IMR-90 (cell line): ENCODE results near the gene TECPR2. TPM values are rescaled to one million over a fixed set of nuclear protein-coding genes. Genes with fewer than 3 reads are reported as not detected.

Experiments used
- ATAC-seq: fragments of 200-7000 bp; cut with Tn5 transposase; 2 replicates; pipeline ENCODE4 v1.9.1; 2020; ENCODE audit warnings: low read depth, mild to moderate bottlenecking, moderate library complexity
- BruUV-seq: library from RNA; stranded (reverse); fragments of 400-500 nt; replicated peaks from 2 replicates; lab custom pipeline; 2021; lab: Mats Ljungman, UMichigan
- CTCF ChIA-PET: fragments of 300-600 bp; formaldehyde crosslinking; extraction: SDS; loops from one replicate; lab custom pipeline; 2021; ENCODE audit warnings: antibody characterized with exemption; lab: Yijun Ruan, JAX
- POLR2A ChIA-PET: fragments of 300-600 bp; sonication (Branson Sonifier 250); formaldehyde crosslinking; loops from one replicate; lab custom pipeline; 2022; ENCODE audit warnings: antibody characterized with exemption; ENCODE audit not compliant: unreplicated experiment; lab: Charles Lee
- DNase-seq: peaks from one replicate; pipeline ENCODE4 v3.0.0; 2013
- H2AFZ ChIP-seq: replicated peaks from 2 replicates; pipeline ENCODE3; 2013; ENCODE audit warnings: low read length, mild to moderate bottlenecking; ENCODE audit not compliant: poor library complexity
- H2AK5ac ChIP-seq: 2 replicates; pipeline ENCODE4 v1.6.1; 2013; ENCODE audit warnings: low read depth, low read length, inconsistent platforms
- H2AK9ac ChIP-seq: replicated peaks from 2 replicates; pipeline ENCODE3; 2013; ENCODE audit warnings: mild to moderate bottlenecking, low read depth, low read length, moderate library complexity; ENCODE audit not compliant: poor library complexity
- H2BK120ac ChIP-seq: 2 replicates; pipeline ENCODE4 v1.6.1; 2013; ENCODE audit warnings: low read depth, low read length, inconsistent platforms
- H2BK15ac ChIP-seq: 3 replicates; pipeline ENCODE4 v1.6.1; 2013; ENCODE audit warnings: low read depth, low read length, inconsistent platforms
- H2BK20ac ChIP-seq: 2 replicates; pipeline ENCODE4 v1.6.1; 2013; ENCODE audit warnings: low read depth, mild to moderate bottlenecking, inconsistent platforms, low read length, moderate library complexity
- H2BK5ac ChIP-seq: 2 replicates; pipeline ENCODE4 v1.6.1; 2013; ENCODE audit warnings: mild to moderate bottlenecking, low read depth, low read length, inconsistent platforms; ENCODE audit not compliant: poor library complexity, severe bottlenecking
- H3K14ac ChIP-seq: replicated peaks from 2 replicates; pipeline ENCODE4 v1.6.1; 2013; ENCODE audit warnings: low read depth, low read length, inconsistent platforms
- H3K18ac ChIP-seq: 2 replicates; pipeline ENCODE4 v1.6.1; 2013; ENCODE audit warnings: low read depth, low read length, control low read depth
- H3K23ac ChIP-seq: 2 replicates; pipeline ENCODE4 v1.6.1; 2013; ENCODE audit warnings: low read depth, low read length, inconsistent platforms
- H3K27ac ChIP-seq: 2 replicates; pipeline ENCODE4 v1.5.1; 2013; ENCODE audit warnings: mild to moderate bottlenecking, control low read depth, low read length; ENCODE audit not compliant: insufficient read depth
- H3K27me3 ChIP-seq: 2 replicates; pipeline ENCODE4 v1.6.1; 2013; ENCODE audit warnings: low read length; ENCODE audit not compliant: control insufficient read depth, insufficient read depth
- H3K36me3 ChIP-seq: 2 replicates; pipeline ENCODE4 v1.6.1; 2013; ENCODE audit warnings: low read length, mixed read lengths; ENCODE audit not compliant: control insufficient read depth, insufficient read depth
- H3K4ac ChIP-seq: 2 replicates; pipeline ENCODE4 v1.6.1; 2013; ENCODE audit warnings: low read depth, low read length, inconsistent platforms
- H3K4me1 ChIP-seq: 2 replicates; pipeline ENCODE4 v1.6.1; 2013; ENCODE audit warnings: low read length, mixed read lengths; ENCODE audit not compliant: control insufficient read depth, insufficient read depth
- H3K4me2 ChIP-seq: 2 replicates; pipeline ENCODE4 v1.6.1; 2013; ENCODE audit warnings: low read depth, mild to moderate bottlenecking, control low read depth, low read length, moderate library complexity
- H3K4me3 ChIP-seq: 2 replicates; pipeline ENCODE4 v1.5.1; 2013; ENCODE audit warnings: low read depth, mild to moderate bottlenecking, control low read depth, low read length, moderate library complexity; ENCODE audit not compliant: insufficient read depth
- H3K56ac ChIP-seq: 2 replicates; pipeline ENCODE4 v1.6.1; 2013; ENCODE audit warnings: low read length, inconsistent platforms; ENCODE audit not compliant: insufficient read depth; ENCODE audit errors: extremely low read depth
- H3K79me1 ChIP-seq, 2 experiments: 2 replicates each; pipeline ENCODE4 v1.6.1; 2013; ENCODE audit warnings: low read length in 2 of 2, inconsistent platforms in 1 of 2, low read depth in 1 of 2
- H3K9ac ChIP-seq: 2 replicates; pipeline ENCODE4 v1.6.1; 2013; ENCODE audit warnings: low read depth, low read length, control low read depth
- H3K9me1 ChIP-seq: 2 replicates; pipeline ENCODE4 v1.6.1; 2013; ENCODE audit warnings: low read length, inconsistent platforms; ENCODE audit not compliant: insufficient read depth
- H3K9me3 ChIP-seq: 2 replicates; pipeline ENCODE4 v1.6.1; 2013; ENCODE audit warnings: low read length; ENCODE audit not compliant: control insufficient read depth, insufficient read depth
- H4K20me1 ChIP-seq: 2 replicates; pipeline ENCODE4 v1.6.1; 2013; ENCODE audit warnings: low read length, inconsistent platforms; ENCODE audit not compliant: insufficient read depth
- H4K5ac ChIP-seq: 2 replicates; pipeline ENCODE4 v1.6.1; 2013; ENCODE audit warnings: mild to moderate bottlenecking, low read depth, low read length, control low read depth
- H4K8ac ChIP-seq, 2 experiments: 2 replicates each; pipeline ENCODE4 v1.6.1; 2013; ENCODE audit warnings: low read depth in 2 of 2, low read length in 2 of 2, control low read depth in 1 of 2, inconsistent platforms in 1 of 2
- H4K91ac ChIP-seq: 2 replicates; pipeline ENCODE4 v1.6.1; 2013; ENCODE audit warnings: low read depth, low read length, inconsistent platforms; ENCODE audit not compliant: insufficient read depth
- BHLHE40 ChIP-seq: fragments of 150-350 bp; IDR thresholded peaks from 2 replicates; pipeline ENCODE4 v1.6.1; 2016; ENCODE audit warnings: mild to moderate bottlenecking, low read depth, low read length
- CEBPB ChIP-seq: IDR thresholded peaks from 2 replicates; pipeline ENCODE4 v1.6.1; 2012; ENCODE audit warnings: low read depth, low read length, improper control_type of control experiment
- CHD1 ChIP-seq: IDR thresholded peaks from 2 replicates; pipeline ENCODE4 v1.6.1; 2012; ENCODE audit warnings: low read depth, low read length, improper control_type of control experiment
- ELK1 ChIP-seq: fragments of 150-350 bp; IDR thresholded peaks from 2 replicates; pipeline ENCODE4 v1.6.1; 2016; ENCODE audit warnings: low read depth, mild to moderate bottlenecking, low read length, moderate library complexity, borderline replicate concordance
- MAFK ChIP-seq: IDR thresholded peaks from 2 replicates; pipeline ENCODE4 v1.6.1; 2012; ENCODE audit warnings: low read depth, low read length, improper control_type of control experiment
- MAZ ChIP-seq: IDR thresholded peaks from 2 replicates; pipeline ENCODE4 v1.6.1; 2012; ENCODE audit warnings: low read depth, mild to moderate bottlenecking, low read length, improper control_type of control experiment, moderate library complexity, borderline replicate concordance
- MXI1 ChIP-seq: IDR thresholded peaks from 2 replicates; pipeline ENCODE4 v1.6.1; 2012; ENCODE audit warnings: low read depth, mild to moderate bottlenecking, low read length, moderate library complexity, borderline replicate concordance
- POLR2A ChIP-seq: IDR thresholded peaks from 2 replicates; pipeline ENCODE4 v1.6.1; 2012; ENCODE audit warnings: mild to moderate bottlenecking, low read depth, low read length
- RAD21 ChIP-seq: IDR thresholded peaks from 2 replicates; pipeline ENCODE4 v1.6.1; 2012; ENCODE audit warnings: low read length, improper control_type of control experiment
- RCOR1 ChIP-seq: IDR thresholded peaks from 2 replicates; pipeline ENCODE4 v1.6.1; 2012; ENCODE audit warnings: mild to moderate bottlenecking, low read length, improper control_type of control experiment; ENCODE audit not compliant: insufficient replicate concordance
- RFX5 ChIP-seq: IDR thresholded peaks from 2 replicates; pipeline ENCODE4 v1.8.0; 2012; ENCODE audit warnings: low read depth, mild to moderate bottlenecking, low read length, moderate library complexity
- SMC3 ChIP-seq: fragments of 150-350 bp; IDR thresholded peaks from 2 replicates; pipeline ENCODE4 v1.6.1; 2016; ENCODE audit warnings: low read depth, mild to moderate bottlenecking, antibody characterized with exemption, low read length, moderate library complexity
- WGBS, 2 experiments: methylation state at CpG; one replicate each; pipeline versions ENCODE4 v1.1.5 to v1.1.7; 2013; ENCODE audit warnings: missing lambda C conversion rate in 2 of 2; ENCODE audit not compliant: insufficient read length in 1 of 2; ENCODE audit errors: extremely low coverage in 2 of 2; 5-methylcytosine and 5-hydroxymethylcytosine counted together
- dilution Hi-C: fragments of 300-500 bp; cut with HindIII; formaldehyde crosslinking; loops from one replicate; pipeline ENCODE4 v1.14.3; 2018; ENCODE audit warnings: low sequenced_read_pairs; ENCODE audit not compliant: unreplicated experiment
- in situ Hi-C: fragments of 300-500 bp; cut with MboI; formaldehyde crosslinking; loops from 3 replicates; pipeline ENCODE4 v1.14.3; 2019; ENCODE audit warnings: low sequenced_read_pairs, inconsistent platforms, mixed read lengths
- intact Hi-C: fragments of 100-400 bp; cut with micrococcal nuclease; formaldehyde crosslinking; loops from 2 replicates; pipeline ENCODE4 v1.10.0; 2022
- polyA plus RNA-seq, 3 experiments: library from polyadenylated mRNA; depleted of rRNA; stranded (reverse); fragments of >200 nt; gene quantifications; 2 replicates each; pipeline ENCODE4 v1.2.3, GENCODE V29; 2012; ENCODE audit warnings: low replicate concordance in 1 of 3
- total RNA-seq: library from RNA; depleted of rRNA; stranded (reverse); fragments of >200 nt; gene quantifications from 2 replicates; pipeline ENCODE4 v1.2.3, GENCODE V29; 2012
- TF ChIP-seq, protein P1 (sequence below): conservative IDR thresholded peaks from 2 replicates; pipeline ENCODE4 v1.5.1; 2012; ENCODE audit warnings: mild to moderate bottlenecking, low read depth, low read length, improper control_type of control experiment
- TF ChIP-seq, protein P2 (sequence below): fragments of 150-350 bp; IDR thresholded peaks from 2 replicates; pipeline ENCODE4 v1.6.1; 2017; ENCODE audit warnings: mild to moderate bottlenecking, antibody characterized with exemption, low read length, low read depth

Gene TECPR2
- total and polyA plus RNA-seq, 2 of the 4 experiments (the other 2 are of a cell fraction) = 9.5 to 11.7 TPM

- Histone ChIP-seq H2BK5ac (no peak overlapping the region), H2BK15ac (no peak overlapping the region), H3K9me1 (peaks cover 14% of the 10 kb centered on the region; the same call in 1 of the 2 replicates), H3K18ac (no peak overlapping the region), H4K91ac (no peak overlapping the region), H2BK20ac (no peak overlapping the region), H3K27ac (no peak overlapping the region), H2AK9ac (no peak overlapping the region), H3K4me2 (no peak overlapping the region), H3K14ac (no peak overlapping the region), H4K5ac (no peak overlapping the region), H3K56ac (no peak overlapping the region), H4K8ac (no peak overlapping the region), H2AK5ac (no peak overlapping the region), H3K4me1 (peaks cover 8% of the 10 kb centered on the region), H4K20me1 (peaks cover 3% of the 10 kb centered on the region; the same call in 1 of the 2 replicates), H3K79me1 (peaks cover 0 to 8% of the 10 kb centered on the region in 2 experiments; a peak in 2 of 4 replicates), H3K23ac (no peak overlapping the region), H2AFZ (no peak overlapping the region), H3K4me3 (no peak overlapping the region), H3K9ac (no peak overlapping the region), H3K9me3 (no peaks in the 10 kb centered on the region), H3K4ac (no peak overlapping the region), H2BK120ac (no peak overlapping the region), H3K36me3 (peaks cover 16% of the 10 kb centered on the region), H3K27me3 (no peaks in the 10 kb centered on the region)
- ATAC-seq (no peak), DNase-seq (no peak)
- WGBS, 2 experiments = no CpG with 5 or more reads among the region's 1 CpG
- POLR2A ChIA-PET = no interaction called here
- in situ Hi-C loops = no loop called here
- no TSS peak for BruUV-seq
- dilution Hi-C loops = no loop called here
- no peak for TF ChIP-seq POLR2A
- no peak for TF ChIP-seq CEBPB
- TF ChIP-seq MAFK = no peak
- no peak for TF ChIP-seq CHD1
- TF ChIP-seq, protein P1, sequence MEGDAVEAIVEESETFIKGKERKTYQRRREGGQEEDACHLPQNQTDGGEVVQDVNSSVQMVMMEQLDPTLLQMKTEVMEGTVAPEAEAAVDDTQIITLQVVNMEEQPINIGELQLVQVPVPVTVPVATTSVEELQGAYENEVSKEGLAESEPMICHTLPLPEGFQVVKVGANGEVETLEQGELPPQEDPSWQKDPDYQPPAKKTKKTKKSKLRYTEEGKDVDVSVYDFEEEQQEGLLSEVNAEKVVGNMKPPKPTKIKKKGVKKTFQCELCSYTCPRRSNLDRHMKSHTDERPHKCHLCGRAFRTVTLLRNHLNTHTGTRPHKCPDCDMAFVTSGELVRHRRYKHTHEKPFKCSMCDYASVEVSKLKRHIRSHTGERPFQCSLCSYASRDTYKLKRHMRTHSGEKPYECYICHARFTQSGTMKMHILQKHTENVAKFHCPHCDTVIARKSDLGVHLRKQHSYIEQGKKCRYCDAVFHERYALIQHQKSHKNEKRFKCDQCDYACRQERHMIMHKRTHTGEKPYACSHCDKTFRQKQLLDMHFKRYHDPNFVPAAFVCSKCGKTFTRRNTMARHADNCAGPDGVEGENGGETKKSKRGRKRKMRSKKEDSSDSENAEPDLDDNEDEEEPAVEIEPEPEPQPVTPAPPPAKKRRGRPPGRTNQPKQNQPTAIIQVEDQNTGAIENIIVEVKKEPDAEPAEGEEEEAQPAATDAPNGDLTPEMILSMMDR = no peak
- no peak for TF ChIP-seq ELK1
- TF ChIP-seq SMC3 = no peak
- TF ChIP-seq RCOR1 = no peak
- TF ChIP-seq RAD21 = no peak
- TF ChIP-seq RFX5 = no peak
- no peak for TF ChIP-seq BHLHE40
- no peak for TF ChIP-seq MAZ
- no peak for TF ChIP-seq MXI1
- TF ChIP-seq, protein P2, sequence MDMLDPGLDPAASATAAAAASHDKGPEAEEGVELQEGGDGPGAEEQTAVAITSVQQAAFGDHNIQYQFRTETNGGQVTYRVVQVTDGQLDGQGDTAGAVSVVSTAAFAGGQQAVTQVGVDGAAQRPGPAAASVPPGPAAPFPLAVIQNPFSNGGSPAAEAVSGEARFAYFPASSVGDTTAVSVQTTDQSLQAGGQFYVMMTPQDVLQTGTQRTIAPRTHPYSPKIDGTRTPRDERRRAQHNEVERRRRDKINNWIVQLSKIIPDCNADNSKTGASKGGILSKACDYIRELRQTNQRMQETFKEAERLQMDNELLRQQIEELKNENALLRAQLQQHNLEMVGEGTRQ = no peak
- intact Hi-C loops = no loop called here
- CTCF ChIA-PET = no interaction called here
These were observed 106.5 kb downstream of the TECPR2 start for GRCh38 chr14:102469261-102469660.
